GM12892 (cell line): Measurements from ENCODE around the gene GNPTAB.

Experiments
- POLR2A ChIP-seq: IDR thresholded peaks from 2 replicates; pipeline ENCODE4 v1.6.1; 2011; ENCODE audit warnings: low read depth, low read length, control low read depth
- POLR2AphosphoS5 ChIP-seq: IDR thresholded peaks from 2 replicates; pipeline ENCODE4 v1.6.1; 2011; ENCODE audit warnings: low read depth, low read length, control low read depth

GRCh38 chr12:101779626-101780025 is 51.1 kb downstream of the GNPTAB start:
- no peak for TF ChIP-seq POLR2AphosphoS5
- TF ChIP-seq POLR2A: no peak
